WTC11 (cell line): ENCODE results near the gene MITF. TPM values are rescaled to one million over a fixed set of nuclear protein-coding genes. Genes with fewer than 3 reads are reported as not detected.

Source experiments
- ATAC-seq: fragments of 200-7000 bp; cut with Tn5 transposase; 2 replicates; pipeline ENCODE4 v1.10.0; 2021; ENCODE audit warnings: mild to moderate bottlenecking, moderate library complexity
- CTCF ChIA-PET: fragments of 300-600 bp; sonication (Branson Sonifier 250); formaldehyde crosslinking; loops from one replicate; lab custom pipeline; 2021; ENCODE audit warnings: antibody characterized with exemption; lab: Charles Lee
- POLR2A ChIA-PET: fragments of 350-600 bp; sonication (Branson Sonifier 250); formaldehyde crosslinking; loops from one replicate; lab custom pipeline; 2021; ENCODE audit warnings: antibody characterized with exemption; lab: Charles Lee
- DNase-seq: peaks from one replicate; pipeline ENCODE4 v3.0.0; 2021; ENCODE audit warnings: low spot score
- H3K27ac Mint-ChIP-seq: 2 replicates; pipeline ENCODE4 v1.8.0; 2021; ENCODE audit warnings: mixed read lengths
- H3K27me3 Mint-ChIP-seq: 2 replicates; pipeline ENCODE4 v1.8.0; 2021; ENCODE audit warnings: low read depth, mild to moderate bottlenecking, moderate library complexity, mixed read lengths
- H3K36me3 Mint-ChIP-seq: 2 replicates; pipeline ENCODE4 v1.8.0; 2021; ENCODE audit warnings: mixed read lengths
- H3K4me1 Mint-ChIP-seq: 2 replicates; pipeline ENCODE4 v1.8.0; 2022; ENCODE audit warnings: mixed read lengths
- H3K4me3 Mint-ChIP-seq: 2 replicates; pipeline ENCODE4 v1.8.0; 2021; ENCODE audit warnings: mild to moderate bottlenecking, moderate library complexity, mixed read lengths
- H3K9me3 Mint-ChIP-seq: 2 replicates; pipeline ENCODE4 v1.8.0; 2021; ENCODE audit warnings: mixed read lengths
- ATF1 ChIP-seq: sonication (generic); formaldehyde crosslinking; IDR thresholded peaks from 2 replicates; pipeline ENCODE4 v1.8.1; 2023; ENCODE audit warnings: mild to moderate bottlenecking, moderate library complexity, missing genetic modification reagents
- CREM ChIP-seq: sonication (generic); formaldehyde crosslinking; IDR thresholded peaks from 2 replicates; pipeline ENCODE4 v1.8.1; 2022; ENCODE audit warnings: mild to moderate bottlenecking, missing genetic modification reagents, moderate library complexity
- ELF4 ChIP-seq: sonication (generic); formaldehyde crosslinking; IDR thresholded peaks from 2 replicates; pipeline ENCODE4 v1.8.1; 2022; ENCODE audit warnings: low read depth, mild to moderate bottlenecking, moderate library complexity, missing genetic modification reagents
- ESRRA ChIP-seq: sonication (generic); formaldehyde crosslinking; IDR thresholded peaks from 2 replicates; pipeline ENCODE4 v1.8.1; 2022; ENCODE audit warnings: mild to moderate bottlenecking, missing genetic modification reagents, borderline replicate concordance
- GRHL2 ChIP-seq: fragments of 250-450 bp; sonication (Bioruptor Pico); IDR thresholded peaks from 2 replicates; pipeline ENCODE4 v1.8.0; 2022; ENCODE audit warnings: mild to moderate bottlenecking, moderate library complexity; ENCODE audit not compliant: insufficient replicate concordance, severe bottlenecking
- IRF2 ChIP-seq: sonication (generic); formaldehyde crosslinking; IDR thresholded peaks from 2 replicates; pipeline ENCODE4 v1.8.0; 2022; ENCODE audit warnings: low read depth, missing genetic modification reagents, borderline replicate concordance
- JAZF1 ChIP-seq: fragments of 250-450 bp; sonication (Bioruptor Pico); IDR thresholded peaks from 2 replicates; pipeline ENCODE4 v1.9.0; 2021; ENCODE audit warnings: moderate library complexity, mild to moderate bottlenecking, inconsistent platforms
- NR3C1 ChIP-seq: sonication (generic); formaldehyde crosslinking; conservative IDR thresholded peaks from 2 replicates; pipeline ENCODE4 v1.8.1; 2023; ENCODE audit warnings: low read depth, mild to moderate bottlenecking, missing genetic modification reagents
- OVOL2 ChIP-seq: fragments of 250-450 bp; sonication (Bioruptor Pico); IDR thresholded peaks from 2 replicates; pipeline ENCODE4 v1.9.0; 2021; ENCODE audit warnings: mild to moderate bottlenecking, borderline replicate concordance
- RORB ChIP-seq: fragments of 250-450 bp; sonication (Bioruptor Pico); IDR thresholded peaks from 2 replicates; pipeline ENCODE4 v1.9.0; 2021; ENCODE audit warnings: mild to moderate bottlenecking
- SMAD4 ChIP-seq: sonication (generic); formaldehyde crosslinking; IDR thresholded peaks from 2 replicates; pipeline ENCODE4 v1.8.0; 2022; ENCODE audit warnings: mild to moderate bottlenecking, missing genetic modification reagents
- SP1 ChIP-seq: sonication (generic); formaldehyde crosslinking; conservative IDR thresholded peaks from 2 replicates; pipeline ENCODE4 v1.8.1; 2022; ENCODE audit warnings: missing genetic modification reagents
- TP53 ChIP-seq: sonication (generic); formaldehyde crosslinking; IDR thresholded peaks from 2 replicates; pipeline ENCODE4 v1.8.1; 2023; ENCODE audit warnings: mild to moderate bottlenecking, missing genetic modification reagents
- ZNF138 ChIP-seq: sonication (generic); formaldehyde crosslinking; conservative IDR thresholded peaks from 2 replicates; pipeline ENCODE4 v1.8.1; 2022; ENCODE audit warnings: mild to moderate bottlenecking, moderate library complexity, missing genetic modification reagents
- ZNF671 ChIP-seq: fragments of 250-450 bp; sonication (Bioruptor Pico); IDR thresholded peaks from 2 replicates; pipeline ENCODE4 v1.8.0; 2021; ENCODE audit warnings: mild to moderate bottlenecking
- total RNA-seq: library from RNA; stranded (reverse); gene quantifications from 3 replicates; pipeline ENCODE4 v1.2.3, GENCODE V29; 2021
- TF ChIP-seq, protein P1 (sequence below): fragments of 250-450 bp; sonication (Bioruptor Pico); IDR thresholded peaks from 2 replicates; pipeline ENCODE4 v1.9.0; 2021; ENCODE audit warnings: mild to moderate bottlenecking
- TF ChIP-seq, protein P2 (sequence below): fragments of 250-450 bp; sonication (Bioruptor Pico); conservative IDR thresholded peaks from 2 replicates; pipeline ENCODE4 v1.9.0; 2021; ENCODE audit warnings: mild to moderate bottlenecking
- TF ChIP-seq, protein P3 (sequence below): sonication (generic); formaldehyde crosslinking; IDR thresholded peaks from 2 replicates; pipeline ENCODE4 v1.8.1; 2023; ENCODE audit warnings: mild to moderate bottlenecking, missing genetic modification reagents, moderate library complexity
- TF ChIP-seq, protein P4 (sequence below): sonication (generic); formaldehyde crosslinking; IDR thresholded peaks from 2 replicates; pipeline ENCODE4 v1.8.1; 2022; ENCODE audit warnings: low read depth, mild to moderate bottlenecking, moderate library complexity, missing genetic modification reagents, borderline replicate concordance
- TF ChIP-seq, protein P5 (sequence below): sonication (generic); formaldehyde crosslinking; IDR thresholded peaks from 2 replicates; pipeline ENCODE4 v1.8.1; 2023; ENCODE audit warnings: mild to moderate bottlenecking, moderate library complexity, missing genetic modification reagents
- TF ChIP-seq, protein P6 (sequence below): sonication (generic); formaldehyde crosslinking; IDR thresholded peaks from 2 replicates; pipeline ENCODE4 v1.8.0; 2022; ENCODE audit warnings: mild to moderate bottlenecking, missing genetic modification reagents

Gene MITF
- total RNA-seq, 1 experiment from 2014 or later = 1.3 TPM

DNA sequence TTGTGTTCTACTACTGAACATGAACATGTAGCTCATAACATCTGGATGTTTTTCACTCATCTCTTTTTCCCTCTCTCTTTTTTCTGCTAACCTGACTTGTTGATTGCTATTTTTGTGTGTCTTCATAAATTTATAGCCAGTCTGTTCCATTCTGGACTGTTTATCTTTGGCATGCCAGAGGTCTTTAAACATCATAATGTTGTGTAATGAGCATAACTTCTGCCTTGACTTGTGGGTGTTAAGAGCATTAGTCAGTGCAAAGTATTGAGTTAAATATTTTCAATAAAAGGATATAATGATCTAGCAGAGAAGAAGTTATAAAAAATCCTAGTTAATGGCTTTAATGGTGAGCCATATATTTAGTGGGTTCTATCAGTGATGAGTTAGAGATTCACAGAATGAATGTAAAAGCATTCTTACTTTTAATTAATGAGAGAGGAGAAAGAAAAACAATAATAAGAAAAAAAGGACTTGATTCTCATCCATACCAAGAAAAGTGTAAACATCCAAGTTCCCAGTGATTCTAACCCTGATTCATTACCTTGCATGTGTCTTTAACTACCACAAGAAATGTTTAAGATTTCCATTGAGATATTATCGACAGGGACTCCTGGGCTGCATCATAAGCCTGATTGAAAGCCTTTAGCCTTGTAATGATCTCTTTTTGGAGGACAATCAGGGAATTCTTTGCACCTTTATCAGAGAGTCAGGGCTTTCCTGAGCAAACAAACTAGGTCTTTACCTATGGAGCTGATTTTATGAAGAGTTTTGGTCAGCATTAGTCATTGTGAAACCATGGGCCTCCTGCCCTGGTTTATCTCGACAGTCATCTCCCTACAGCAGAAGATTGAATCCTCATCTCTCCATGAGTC lies 22.9 kb downstream of the MITF start:
- no peaks in the 10 kb centered on the region for H3K9me3 Mint-ChIP-seq
- POLR2A ChIA-PET = no interaction called here
- TF ChIP-seq ESRRA (CRISPR knock-in tag) (no peak), ZNF138 (CRISPR knock-in tag) (no peak), ZNF671 (CRISPR knock-in tag) (no peak), OVOL2 (no peak)
- TF ChIP-seq, protein P1, sequence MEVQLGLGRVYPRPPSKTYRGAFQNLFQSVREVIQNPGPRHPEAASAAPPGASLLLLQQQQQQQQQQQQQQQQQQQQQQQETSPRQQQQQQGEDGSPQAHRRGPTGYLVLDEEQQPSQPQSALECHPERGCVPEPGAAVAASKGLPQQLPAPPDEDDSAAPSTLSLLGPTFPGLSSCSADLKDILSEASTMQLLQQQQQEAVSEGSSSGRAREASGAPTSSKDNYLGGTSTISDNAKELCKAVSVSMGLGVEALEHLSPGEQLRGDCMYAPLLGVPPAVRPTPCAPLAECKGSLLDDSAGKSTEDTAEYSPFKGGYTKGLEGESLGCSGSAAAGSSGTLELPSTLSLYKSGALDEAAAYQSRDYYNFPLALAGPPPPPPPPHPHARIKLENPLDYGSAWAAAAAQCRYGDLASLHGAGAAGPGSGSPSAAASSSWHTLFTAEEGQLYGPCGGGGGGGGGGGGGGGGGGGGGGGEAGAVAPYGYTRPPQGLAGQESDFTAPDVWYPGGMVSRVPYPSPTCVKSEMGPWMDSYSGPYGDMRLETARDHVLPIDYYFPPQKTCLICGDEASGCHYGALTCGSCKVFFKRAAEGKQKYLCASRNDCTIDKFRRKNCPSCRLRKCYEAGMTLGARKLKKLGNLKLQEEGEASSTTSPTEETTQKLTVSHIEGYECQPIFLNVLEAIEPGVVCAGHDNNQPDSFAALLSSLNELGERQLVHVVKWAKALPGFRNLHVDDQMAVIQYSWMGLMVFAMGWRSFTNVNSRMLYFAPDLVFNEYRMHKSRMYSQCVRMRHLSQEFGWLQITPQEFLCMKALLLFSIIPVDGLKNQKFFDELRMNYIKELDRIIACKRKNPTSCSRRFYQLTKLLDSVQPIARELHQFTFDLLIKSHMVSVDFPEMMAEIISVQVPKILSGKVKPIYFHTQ (CRISPR knock-in tag) = no peak
- TF ChIP-seq, protein P2, sequence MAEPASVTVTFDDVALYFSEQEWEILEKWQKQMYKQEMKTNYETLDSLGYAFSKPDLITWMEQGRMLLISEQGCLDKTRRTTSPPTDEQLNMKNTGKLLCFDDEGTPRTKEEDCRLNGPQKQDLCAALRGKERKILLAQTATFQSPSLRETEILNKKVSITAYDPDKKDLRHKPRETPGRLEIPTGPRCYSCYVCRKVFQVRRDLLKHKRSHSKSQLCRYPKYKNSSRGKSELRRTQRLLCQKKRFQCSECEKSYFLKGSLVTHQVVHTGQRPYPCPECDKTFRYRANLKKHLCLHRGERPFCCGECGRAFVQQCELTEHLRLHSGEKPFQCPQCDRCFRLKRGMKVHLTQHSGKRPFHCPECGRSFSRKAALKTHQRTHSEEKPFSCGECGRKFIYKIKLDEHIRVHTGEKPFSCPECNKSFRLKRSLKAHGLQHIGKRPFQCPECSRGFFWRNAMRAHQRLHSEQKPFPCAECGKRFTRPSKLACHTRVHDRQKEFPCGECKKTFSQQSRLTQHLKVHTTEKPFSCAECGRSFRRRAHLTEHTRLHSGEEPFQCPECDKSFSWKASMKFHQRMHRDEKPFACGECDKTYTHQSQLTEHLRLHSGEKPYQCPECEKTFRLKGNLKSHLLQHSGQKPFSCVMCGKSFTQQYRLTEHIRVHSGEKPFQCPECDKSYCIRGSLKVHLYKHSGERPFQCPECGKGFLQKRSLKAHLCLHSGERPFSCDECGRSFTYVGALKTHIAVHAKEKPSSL (CRISPR knock-in tag) = no peak
- no peaks in the 10 kb centered on the region for H3K36me3 Mint-ChIP-seq
- no peaks in the 10 kb centered on the region for H3K4me1 Mint-ChIP-seq
- no peak for ATAC-seq
- no peak for DNase-seq
- no peak overlapping the region for H3K4me3 Mint-ChIP-seq
- H3K27me3 Mint-ChIP-seq = no peaks in the 10 kb centered on the region
- no peak overlapping the region for H3K27ac Mint-ChIP-seq
- CTCF ChIA-PET = no interaction called here

DNA sequence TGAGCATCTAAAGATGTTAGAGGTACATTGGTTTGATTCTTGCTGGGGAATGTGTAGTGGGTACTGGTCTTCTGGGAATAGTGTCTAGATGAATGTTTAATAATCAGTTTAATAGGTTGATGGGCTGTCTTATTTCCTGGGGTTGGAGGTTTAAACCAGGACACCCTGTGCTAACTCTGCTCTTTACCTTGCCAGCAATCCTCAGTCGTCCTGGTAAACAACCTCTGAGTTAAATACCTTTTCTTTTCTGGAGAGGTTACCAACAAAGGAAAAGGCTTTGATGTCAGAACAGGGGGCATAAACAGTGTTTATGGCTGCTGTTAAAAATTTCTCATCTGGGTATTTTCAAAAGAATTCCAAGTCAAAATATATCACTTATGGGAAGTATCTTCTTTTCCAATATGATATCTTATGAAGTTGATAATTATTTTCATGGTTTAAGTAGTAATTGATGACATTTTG lies 23.5 kb downstream of the MITF start:
- H3K36me3 Mint-ChIP-seq = no peaks in the 10 kb centered on the region
- H3K27me3 Mint-ChIP-seq = no peaks in the 10 kb centered on the region
- H3K9me3 Mint-ChIP-seq = no peaks in the 10 kb centered on the region
- no peaks in the 10 kb centered on the region for H3K4me1 Mint-ChIP-seq
- CTCF ChIA-PET = no interaction called here
- no peak overlapping the region for H3K4me3 Mint-ChIP-seq
- no peak overlapping the region for H3K27ac Mint-ChIP-seq
- POLR2A ChIA-PET = no interaction called here
- ATAC-seq (no peak), DNase-seq (no peak)
- TF ChIP-seq CREM = no peak
- TF ChIP-seq RORB (CRISPR knock-in tag) = no peak
- no peak for TF ChIP-seq SP1
- TF ChIP-seq, protein P3, sequence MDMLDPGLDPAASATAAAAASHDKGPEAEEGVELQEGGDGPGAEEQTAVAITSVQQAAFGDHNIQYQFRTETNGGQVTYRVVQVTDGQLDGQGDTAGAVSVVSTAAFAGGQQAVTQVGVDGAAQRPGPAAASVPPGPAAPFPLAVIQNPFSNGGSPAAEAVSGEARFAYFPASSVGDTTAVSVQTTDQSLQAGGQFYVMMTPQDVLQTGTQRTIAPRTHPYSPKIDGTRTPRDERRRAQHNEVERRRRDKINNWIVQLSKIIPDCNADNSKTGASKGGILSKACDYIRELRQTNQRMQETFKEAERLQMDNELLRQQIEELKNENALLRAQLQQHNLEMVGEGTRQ (CRISPR knock-in tag) = no peak
- no peak for TF ChIP-seq IRF2 (CRISPR knock-in tag)
- TF ChIP-seq, protein P4, sequence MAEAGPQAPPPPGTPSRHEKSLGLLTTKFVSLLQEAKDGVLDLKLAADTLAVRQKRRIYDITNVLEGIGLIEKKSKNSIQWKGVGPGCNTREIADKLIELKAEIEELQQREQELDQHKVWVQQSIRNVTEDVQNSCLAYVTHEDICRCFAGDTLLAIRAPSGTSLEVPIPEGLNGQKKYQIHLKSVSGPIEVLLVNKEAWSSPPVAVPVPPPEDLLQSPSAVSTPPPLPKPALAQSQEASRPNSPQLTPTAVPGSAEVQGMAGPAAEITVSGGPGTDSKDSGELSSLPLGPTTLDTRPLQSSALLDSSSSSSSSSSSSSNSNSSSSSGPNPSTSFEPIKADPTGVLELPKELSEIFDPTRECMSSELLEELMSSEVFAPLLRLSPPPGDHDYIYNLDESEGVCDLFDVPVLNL (CRISPR knock-in tag) = no peak
- TF ChIP-seq ATF1 (CRISPR knock-in tag) = no peak
- TF ChIP-seq NR3C1 (CRISPR knock-in tag) = no peak
- no peak for TF ChIP-seq ZNF138 (CRISPR knock-in tag)
- TF ChIP-seq, protein P5, sequence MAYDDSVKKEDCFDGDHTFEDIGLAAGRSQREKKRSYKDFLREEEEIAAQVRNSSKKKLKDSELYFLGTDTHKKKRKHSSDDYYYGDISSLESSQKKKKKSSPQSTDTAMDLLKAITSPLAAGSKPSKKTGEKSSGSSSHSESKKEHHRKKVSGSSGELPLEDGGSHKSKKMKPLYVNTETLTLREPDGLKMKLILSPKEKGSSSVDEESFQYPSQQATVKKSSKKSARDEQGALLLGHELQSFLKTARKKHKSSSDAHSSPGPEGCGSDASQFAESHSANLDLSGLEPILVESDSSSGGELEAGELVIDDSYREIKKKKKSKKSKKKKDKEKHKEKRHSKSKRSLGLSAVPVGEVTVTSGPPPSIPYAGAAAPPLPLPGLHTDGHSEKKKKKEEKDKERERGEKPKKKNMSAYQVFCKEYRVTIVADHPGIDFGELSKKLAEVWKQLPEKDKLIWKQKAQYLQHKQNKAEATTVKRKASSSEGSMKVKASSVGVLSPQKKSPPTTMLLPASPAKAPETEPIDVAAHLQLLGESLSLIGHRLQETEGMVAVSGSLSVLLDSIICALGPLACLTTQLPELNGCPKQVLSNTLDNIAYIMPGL (CRISPR knock-in tag) = no peak
- no peak for TF ChIP-seq ELF4 (CRISPR knock-in tag)
- TF ChIP-seq GRHL2 (CRISPR knock-in tag) = no peak
- no peak for TF ChIP-seq SMAD4 (CRISPR knock-in tag)
- TF ChIP-seq, protein P6, sequence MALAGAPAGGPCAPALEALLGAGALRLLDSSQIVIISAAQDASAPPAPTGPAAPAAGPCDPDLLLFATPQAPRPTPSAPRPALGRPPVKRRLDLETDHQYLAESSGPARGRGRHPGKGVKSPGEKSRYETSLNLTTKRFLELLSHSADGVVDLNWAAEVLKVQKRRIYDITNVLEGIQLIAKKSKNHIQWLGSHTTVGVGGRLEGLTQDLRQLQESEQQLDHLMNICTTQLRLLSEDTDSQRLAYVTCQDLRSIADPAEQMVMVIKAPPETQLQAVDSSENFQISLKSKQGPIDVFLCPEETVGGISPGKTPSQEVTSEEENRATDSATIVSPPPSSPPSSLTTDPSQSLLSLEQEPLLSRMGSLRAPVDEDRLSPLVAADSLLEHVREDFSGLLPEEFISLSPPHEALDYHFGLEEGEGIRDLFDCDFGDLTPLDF (CRISPR knock-in tag) = no peak
- TF ChIP-seq JAZF1 = no peak
- no peak for TF ChIP-seq TP53
- no peak for TF ChIP-seq ZNF671 (CRISPR knock-in tag)
